Sigmoid colon (tissue), 7 donors: ENCODE data around the gene PLEKHM2. TPM values are rescaled to one million over a fixed set of nuclear protein-coding genes. Genes with fewer than 3 reads are reported as not detected.

Experiments used
- DNase-seq: peaks from one replicate; pipeline ENCODE4 v3.0.0-alpha.2; 2019
- H3K27ac ChIP-seq, 4 donors: fragments of 200-600 bp; sonication (generic); one replicate each; pipeline ENCODE4 v1.5.1; 2016 to 2019; ENCODE audit warnings: mild to moderate bottlenecking in 1 of 4
- H3K27me3 ChIP-seq, 3 donors: fragments of 200-600 bp; sonication (generic); one replicate each; pipeline ENCODE4 v1.5.1; 2019; ENCODE audit warnings: mild to moderate bottlenecking in 1 of 3
- H3K36me3 ChIP-seq, 4 donors: fragments of 200-600 bp; sonication (generic); one replicate each; pipeline ENCODE4 v1.5.1; 2016 to 2019
- H3K4me1 ChIP-seq, 4 donors: fragments of 200-600 bp; sonication (generic); one replicate each; pipeline ENCODE4 v1.5.1; 2017 to 2019
- H3K4me3 ChIP-seq, 4 donors: fragments of 200-600 bp; sonication (generic); one replicate each; pipeline ENCODE4 v1.5.1; 2017 to 2019; ENCODE audit warnings: mild to moderate bottlenecking in 2 of 4, moderate library complexity in 1 of 4
- H3K9me3 ChIP-seq, 4 donors: fragments of 200-600 bp in 3 of 4; sonication (generic) in 3 of 4; one replicate each; pipeline versions ENCODE4 v1.5.1 to v1.6.1; 2013 to 2019
- EP300 ChIP-seq, 4 donors: sonication (generic); formaldehyde crosslinking; IDR thresholded peaks; one replicate each; pipeline ENCODE4 v1.6.1; 2017; ENCODE audit warnings: antibody characterized with exemption in 4 of 4
- POLR2A ChIP-seq, 2 donors: fragments of 450-650 bp; IDR thresholded peaks; one replicate each; pipeline ENCODE4 v1.6.1; 2016; ENCODE audit warnings: antibody characterized with exemption in 2 of 2, mild to moderate bottlenecking in 2 of 2, moderate library complexity in 2 of 2
- POLR2AphosphoS5 ChIP-seq, 4 donors: sonication (generic); formaldehyde crosslinking; IDR thresholded peaks; one replicate each; pipeline ENCODE4 v1.6.1; 2017; ENCODE audit warnings: antibody characterized with exemption in 4 of 4
- WGBS, 2 donors: extraction: QIAGEN DNeasy Blood & Tissue Kit; methylation state at CpG; one replicate each; pipeline ENCODE4 v1.1.7; 2013; 5-methylcytosine and 5-hydroxymethylcytosine counted together
- intact Hi-C: fragments of 100-400 bp; cut with DNase I; formaldehyde crosslinking; loops from one replicate; pipeline ENCODE4 v1.15.1; 2023
- polyA plus RNA-seq, 3 donors: library from polyadenylated mRNA; stranded (reverse); fragments of 200-250 nt; gene quantifications; one replicate each; pipeline ENCODE4 v1.2.3, GENCODE V29; 2013
- total RNA-seq, 4 donors: library from RNA; depleted of rRNA; stranded (reverse); fragments of >200 nt; gene quantifications; one replicate each; pipeline ENCODE4 v1.1.0, GENCODE V29; 2016
- TF ChIP-seq, protein P1 (sequence below), 4 experiments: fragments of 450-650 bp in 3 of 4; fragments of 200-600 bp in 1 of 4; IDR thresholded peaks; one replicate each; pipeline ENCODE4 v1.5.1; 2016 to 2019; ENCODE audit warnings: antibody characterized with exemption in 4 of 4, mild to moderate bottlenecking in 3 of 4, moderate library complexity in 2 of 4
- donor health status: healthy with polysubstance abuse.
- donor health status: Bipolar disorder and iron deficiency.
- donor health status: healthy.

Gene PLEKHM2
- total and polyA plus RNA-seq, 7 donors: 19.8 to 49.6 (median 28.9) TPM

GRCh38 chr1:15730423-15730822, 46.3 kb downstream of the PLEKHM2 start:
- TF ChIP-seq, protein P1, sequence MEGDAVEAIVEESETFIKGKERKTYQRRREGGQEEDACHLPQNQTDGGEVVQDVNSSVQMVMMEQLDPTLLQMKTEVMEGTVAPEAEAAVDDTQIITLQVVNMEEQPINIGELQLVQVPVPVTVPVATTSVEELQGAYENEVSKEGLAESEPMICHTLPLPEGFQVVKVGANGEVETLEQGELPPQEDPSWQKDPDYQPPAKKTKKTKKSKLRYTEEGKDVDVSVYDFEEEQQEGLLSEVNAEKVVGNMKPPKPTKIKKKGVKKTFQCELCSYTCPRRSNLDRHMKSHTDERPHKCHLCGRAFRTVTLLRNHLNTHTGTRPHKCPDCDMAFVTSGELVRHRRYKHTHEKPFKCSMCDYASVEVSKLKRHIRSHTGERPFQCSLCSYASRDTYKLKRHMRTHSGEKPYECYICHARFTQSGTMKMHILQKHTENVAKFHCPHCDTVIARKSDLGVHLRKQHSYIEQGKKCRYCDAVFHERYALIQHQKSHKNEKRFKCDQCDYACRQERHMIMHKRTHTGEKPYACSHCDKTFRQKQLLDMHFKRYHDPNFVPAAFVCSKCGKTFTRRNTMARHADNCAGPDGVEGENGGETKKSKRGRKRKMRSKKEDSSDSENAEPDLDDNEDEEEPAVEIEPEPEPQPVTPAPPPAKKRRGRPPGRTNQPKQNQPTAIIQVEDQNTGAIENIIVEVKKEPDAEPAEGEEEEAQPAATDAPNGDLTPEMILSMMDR (IDR thresholded peaks at IDR 0.05): no peak
- TF ChIP-seq POLR2AphosphoS5 (IDR thresholded peaks at IDR 0.05): no peak
- TF ChIP-seq POLR2A (IDR thresholded peaks at IDR 0.05): no peak
- no peak for TF ChIP-seq EP300 (IDR thresholded peaks at IDR 0.05)
- H3K4me3 ChIP-seq: no peak overlapping the region
- H3K4me1 ChIP-seq: peaks cover 0 to 3% (median 0%) of the 10 kb centered on the region in 4 donors
- H3K27ac ChIP-seq: no peak overlapping the region
- 96 to 97% methylated on average over 16 of the region's 16 CpGs for WGBS, 2 donors
- no peaks in the 10 kb centered on the region for H3K9me3 ChIP-seq
- no peak for DNase-seq
- intact Hi-C loops: no loop called here
- peaks cover 61 to 98% (median 83%) of the 10 kb centered on the region in 4 donors for H3K36me3 ChIP-seq
- no peaks in the 10 kb centered on the region for H3K27me3 ChIP-seq

GRCh38 chr1:15730936-15731335, 46.8 kb downstream of the PLEKHM2 start:
- H3K4me3 ChIP-seq: no peak overlapping the region
- TF ChIP-seq POLR2AphosphoS5 (IDR thresholded peaks at IDR 0.05): no peak
- H3K36me3 ChIP-seq: peaks cover 56 to 93% (median 78%) of the 10 kb centered on the region in 4 donors
- intact Hi-C loops: no loop called here
- DNase-seq: no peak
- H3K27me3 ChIP-seq: no peaks in the 10 kb centered on the region
- no peak overlapping the region for H3K27ac ChIP-seq
- no peaks in the 10 kb centered on the region for H3K9me3 ChIP-seq
- WGBS, 2 donors: 91 to 95% methylated on average over 16 of the region's 16 CpGs
- peaks cover 0 to 9% (median 0%) of the 10 kb centered on the region in 4 donors for H3K4me1 ChIP-seq

- TF ChIP-seq POLR2A (IDR thresholded peaks at IDR 0.05) (no peak), POLR2AphosphoS5 (IDR thresholded peaks at IDR 0.05) (no peak), EP300 (IDR thresholded peaks at IDR 0.05) (no peak)
- TF ChIP-seq, protein P1 (IDR thresholded peaks at IDR 0.05): no peak
- H3K36me3 ChIP-seq: peaks cover 47 to 82% (median 68%) of the 10 kb centered on the region in 4 donors
- intact Hi-C loops: no loop called here
- peaks cover 0 to 13% (median 0%) of the 10 kb centered on the region in 4 donors for H3K4me1 ChIP-seq
- H3K27me3 ChIP-seq: no peaks in the 10 kb centered on the region
- H3K27ac ChIP-seq: no peak overlapping the region
- H3K9me3 ChIP-seq: no peaks in the 10 kb centered on the region
- H3K4me3 ChIP-seq: no peak overlapping the region
- no peak for DNase-seq
- WGBS, 2 donors: 95 to 96% methylated on average over 39 of the region's 39 CpGs
Measured at GRCh38 chr1:15731735-15732685, 47.9 kb downstream of the PLEKHM2 start.

GRCh38 chr1:15732686-15733081, 48.6 kb downstream of the PLEKHM2 start:
- Histone ChIP-seq H3K4me1 (peaks cover 0 to 13% (median 0%) of the 10 kb centered on the region in 4 donors), H3K4me3 (no peak overlapping the region), H3K9me3 (no peaks in the 10 kb centered on the region), H3K27ac (no peak overlapping the region), H3K36me3 (peaks cover 40 to 75% (median 61%) of the 10 kb centered on the region in 4 donors), H3K27me3 (no peaks in the 10 kb centered on the region)
- WGBS, 2 donors: 84 to 89% methylated on average over 7 of the region's 7 CpGs
- no peak for DNase-seq
- intact Hi-C loops: no loop called here
- TF ChIP-seq POLR2A (IDR thresholded peaks at IDR 0.05) (no peak), POLR2AphosphoS5 (IDR thresholded peaks at IDR 0.05) (no peak), EP300 (IDR thresholded peaks at IDR 0.05) (no peak)
- TF ChIP-seq, protein P1 (IDR thresholded peaks at IDR 0.05): no peak

DNA sequence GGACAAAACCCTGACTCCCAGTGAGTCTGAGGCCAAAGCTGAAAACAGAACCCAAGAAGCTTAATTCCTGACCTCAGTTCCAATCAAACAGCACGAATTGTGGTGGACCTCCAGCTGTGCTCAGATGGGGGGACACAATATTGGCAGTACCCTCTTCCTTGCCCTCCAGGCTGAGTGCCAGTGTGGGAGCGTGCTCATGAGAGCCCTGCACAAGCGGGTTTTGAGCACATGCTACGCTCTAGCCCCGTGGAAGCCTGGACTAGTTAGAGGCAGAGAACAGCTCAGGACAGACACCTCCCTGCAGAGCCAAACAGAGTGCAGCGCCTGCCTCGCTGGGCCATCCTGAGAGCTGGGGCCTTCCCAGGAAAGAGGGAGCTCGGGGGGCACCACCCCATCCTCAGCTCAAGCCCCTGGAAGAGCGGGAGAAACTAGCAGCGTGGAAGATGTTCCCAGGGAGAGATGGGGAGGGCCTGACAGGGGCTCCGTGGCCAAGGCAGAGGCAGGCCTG, 49.2 kb downstream of the PLEKHM2 start:
- peaks cover 34 to 69% (median 55%) of the 10 kb centered on the region in 4 donors for H3K36me3 ChIP-seq
- no peak overlapping the region for H3K27ac ChIP-seq
- H3K4me1 ChIP-seq: peaks cover 0 to 13% (median 0%) of the 10 kb centered on the region in 4 donors
- TF ChIP-seq, protein P1 (IDR thresholded peaks at IDR 0.05): no peak
- TF ChIP-seq POLR2AphosphoS5 (IDR thresholded peaks at IDR 0.05): no peak
- TF ChIP-seq EP300 (IDR thresholded peaks at IDR 0.05): no peak
- TF ChIP-seq POLR2A (IDR thresholded peaks at IDR 0.05): no peak
- intact Hi-C loops: no loop called here
- no peaks in the 10 kb centered on the region for H3K9me3 ChIP-seq
- H3K27me3 ChIP-seq: no peaks in the 10 kb centered on the region
- no peak for DNase-seq
- no peak overlapping the region for H3K4me3 ChIP-seq
- 93 to 94% methylated on average over 11 of the region's 11 CpGs for WGBS, 2 donors
